GM18498 (cell line): ENCODE data around the gene SHC2.
"Not testable (repeated sequence)": the region's sequence is repeated elsewhere in the genome, so short reads cannot be mapped to it uniquely, and the experiment has no call there.

Experiments
- ATAC-seq: cut with Tn5 transposase; IDR thresholded peaks from one replicate; pipeline ENCODE4 v1.9.1; 2021; ENCODE audit warnings: mild to moderate bottlenecking, moderate library complexity; ENCODE audit not compliant: unreplicated experiment

SHC2 gene

DNA sequence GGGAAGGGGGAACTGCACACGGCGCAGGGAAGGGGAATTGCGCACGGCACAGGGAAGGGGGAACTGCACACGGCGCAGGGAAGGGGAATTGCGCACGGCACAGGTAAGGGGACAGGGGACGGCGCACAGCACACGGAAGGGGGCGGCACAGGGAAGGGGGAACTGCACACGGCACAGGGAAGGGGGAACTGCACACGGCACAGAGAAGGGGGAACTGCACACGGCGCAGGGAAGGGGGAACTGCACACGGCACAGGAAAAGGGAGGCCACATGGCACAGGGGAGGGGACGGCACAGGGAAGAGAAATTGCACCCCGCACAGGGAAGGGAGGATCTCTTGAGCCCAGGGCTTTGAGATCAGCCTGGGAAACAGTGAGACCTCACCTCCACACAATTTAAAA lies 33.2 kb downstream of the SHC2 start:
- not testable (repeated sequence) for ATAC-seq

DNA sequence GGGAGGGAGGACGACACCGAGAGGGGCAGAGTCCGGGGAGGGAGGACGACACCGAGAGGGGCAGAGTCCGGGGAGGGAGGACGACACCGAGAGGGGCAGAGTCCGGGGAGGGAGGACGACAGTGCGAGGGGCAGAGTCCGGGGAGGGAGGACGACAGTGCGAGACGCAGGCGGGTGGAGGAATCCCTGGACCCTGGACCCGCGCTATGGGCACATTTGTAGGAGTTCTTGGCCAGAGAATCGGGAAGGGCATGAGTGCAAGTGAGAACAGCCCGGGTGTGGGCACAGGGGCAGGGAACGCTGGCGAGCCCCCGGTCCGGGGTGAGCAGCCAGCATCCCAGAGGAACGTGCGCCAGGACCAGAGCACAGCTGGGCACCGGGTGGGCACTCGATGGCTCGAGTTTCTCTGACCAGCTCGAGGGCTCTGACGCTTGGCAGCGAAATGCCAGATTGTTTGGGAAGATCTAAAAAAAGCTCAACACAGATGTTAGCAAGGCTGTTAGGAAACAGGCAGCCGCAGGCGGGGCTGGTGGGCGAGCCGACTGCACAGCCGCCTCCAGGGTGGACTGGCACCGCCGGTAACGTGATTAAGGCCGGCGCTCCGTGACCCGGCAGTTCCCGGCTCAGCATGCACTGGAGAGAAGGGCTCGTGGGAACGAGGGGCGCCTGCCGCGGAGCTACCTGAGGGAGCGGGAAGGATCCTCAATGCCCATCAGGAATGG lies 33.9 kb downstream of the SHC2 start:
- no peak for ATAC-seq

- no peak for ATAC-seq
These were observed 35.8 kb downstream of the SHC2 start for GRCh38 chr19:425056-425455.

GRCh38 chr19:424546-424945 lies 36.3 kb downstream of the SHC2 start:
- ATAC-seq, result no peak

GRCh38 chr19:423691-424466 lies 37.0 kb downstream of the SHC2 start:
- no peak for ATAC-seq

- ATAC-seq, result not testable (repeated sequence)
These were observed 38.0 kb downstream of the SHC2 start for GRCh38 chr19:422917-423226.

DNA sequence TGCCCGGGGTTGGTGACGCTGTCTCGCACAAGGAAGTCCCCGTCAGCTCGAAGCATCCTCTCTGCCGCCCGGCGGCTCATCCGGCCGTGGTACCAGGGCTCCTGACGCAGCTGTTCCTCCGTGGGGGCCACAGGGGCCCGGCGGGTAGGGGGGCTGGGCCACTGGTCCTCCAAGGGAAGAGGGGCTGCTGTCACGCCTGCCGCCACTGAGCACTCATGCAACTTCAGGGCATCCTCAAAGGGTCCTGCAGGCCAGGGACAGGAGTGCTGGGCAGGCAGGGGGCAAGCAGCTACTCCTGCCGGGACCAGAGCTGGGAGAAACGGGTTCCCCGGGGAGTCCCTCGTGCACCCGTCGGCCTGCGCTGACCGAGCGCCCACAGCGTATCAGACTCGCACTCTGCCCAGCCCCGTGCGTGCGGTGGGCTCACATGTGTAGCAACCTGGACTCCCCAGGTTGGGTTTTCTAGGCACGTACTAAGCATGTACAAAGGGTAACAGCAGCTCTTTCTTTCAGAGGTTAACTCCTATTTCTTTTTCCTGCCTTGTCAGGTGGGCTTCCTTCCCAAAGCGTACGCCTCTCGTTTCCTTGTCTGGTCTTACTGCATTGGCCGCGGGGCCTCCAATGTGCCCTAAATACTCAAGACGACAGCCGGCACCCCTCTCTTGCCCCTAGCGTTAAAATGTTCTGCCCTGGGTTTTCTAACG lies 38.5 kb downstream of the SHC2 start:
- ATAC-seq, result no peak

- no peak for ATAC-seq
These were observed 40.9 kb downstream of the SHC2 start for GRCh38 chr19:419721-420515.

GRCh38 chr19:418761-419671 lies 41.8 kb downstream of the SHC2 start:
- no peak for ATAC-seq

- ATAC-seq, result no peak
These were observed 44.4 kb downstream of the SHC2 start for GRCh38 chr19:416416-416815.

- ATAC-seq, result no peak
These were observed 45.5 kb downstream of the SHC2 start for GRCh38 chr19:415292-415691.

DNA sequence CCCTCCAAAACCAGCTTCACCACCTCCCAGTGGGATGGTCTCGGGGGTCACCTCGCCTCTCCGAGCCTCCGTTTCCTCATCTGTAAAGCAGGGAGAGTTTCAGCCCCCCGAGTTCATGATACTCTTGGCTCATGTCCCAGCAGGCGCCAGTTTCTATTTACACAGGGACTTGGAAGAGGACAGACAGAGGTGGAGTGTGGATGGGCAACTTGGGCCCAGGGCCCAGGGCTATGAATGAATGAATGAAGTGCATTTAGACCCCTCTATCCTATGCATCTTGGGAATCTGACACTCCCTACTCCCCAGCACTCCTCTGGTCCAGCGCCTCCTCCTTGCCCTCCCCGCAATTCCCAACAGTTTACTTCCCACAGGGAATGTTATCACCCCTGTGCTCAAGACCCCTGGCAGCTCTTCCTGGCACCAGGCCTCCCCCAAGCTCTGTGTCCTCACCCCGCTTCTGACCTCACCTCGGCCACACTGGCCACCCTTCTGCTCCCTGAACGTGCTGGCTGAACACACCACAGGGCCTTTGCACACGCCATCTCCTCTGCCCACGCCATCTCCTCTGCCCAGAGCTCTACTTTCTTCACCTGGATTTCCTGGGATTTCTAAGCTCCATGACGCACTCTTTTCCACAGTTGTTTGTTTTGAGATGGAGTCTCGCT lies 46.9 kb downstream of the SHC2 start:
- ATAC-seq, result no peak

DNA sequence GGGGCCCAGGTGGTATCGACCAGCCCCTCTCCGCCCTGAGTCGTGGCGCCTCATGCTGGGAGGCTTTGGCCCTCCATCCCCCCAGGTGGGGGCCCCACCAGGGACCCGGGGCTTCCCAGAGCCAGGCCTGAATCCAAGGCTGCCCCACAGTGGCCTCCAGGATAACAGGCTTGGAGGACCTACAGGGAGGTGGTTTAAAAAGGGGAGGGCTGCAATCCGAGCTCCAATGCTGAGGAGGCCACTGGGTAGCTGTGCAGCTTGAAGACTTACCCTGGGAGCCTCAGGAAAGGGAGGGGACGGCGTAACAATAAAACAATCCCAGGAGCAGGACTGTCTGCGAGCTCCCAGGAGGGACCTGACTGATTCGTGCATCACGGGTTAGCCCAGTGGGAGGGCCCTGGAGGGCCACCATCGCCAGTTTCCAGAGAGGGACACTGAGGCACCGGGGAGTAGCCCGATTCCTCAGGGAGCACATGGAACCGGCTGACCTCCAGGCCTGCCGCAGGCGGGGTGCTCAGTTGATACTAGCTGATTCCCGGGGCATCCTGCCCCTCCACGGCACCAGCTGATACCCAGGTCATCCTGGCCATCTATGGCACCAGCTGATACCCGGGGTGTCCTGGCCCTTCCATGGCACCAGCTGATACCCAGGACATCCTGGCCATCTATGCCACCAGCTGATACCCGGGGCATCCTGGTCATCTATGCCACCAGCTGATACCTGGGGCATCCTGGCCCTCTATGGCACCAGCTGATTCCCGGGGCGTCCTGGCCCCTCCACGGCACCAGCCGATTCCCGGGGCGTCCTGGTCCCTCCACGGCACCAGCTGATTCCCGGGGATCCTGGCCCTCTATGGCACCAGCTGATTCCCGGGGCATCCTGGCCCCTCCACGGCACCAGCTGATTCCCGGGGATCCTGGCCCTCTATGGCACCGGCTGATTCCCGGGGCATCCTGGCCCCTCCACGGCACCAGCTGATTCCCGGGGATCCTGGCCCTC lies 48.2 kb downstream of the SHC2 start:
- ATAC-seq, result no peak

GRCh38 chr19:411723-412355 lies 49.0 kb downstream of the SHC2 start:
- no peak for ATAC-seq

DNA sequence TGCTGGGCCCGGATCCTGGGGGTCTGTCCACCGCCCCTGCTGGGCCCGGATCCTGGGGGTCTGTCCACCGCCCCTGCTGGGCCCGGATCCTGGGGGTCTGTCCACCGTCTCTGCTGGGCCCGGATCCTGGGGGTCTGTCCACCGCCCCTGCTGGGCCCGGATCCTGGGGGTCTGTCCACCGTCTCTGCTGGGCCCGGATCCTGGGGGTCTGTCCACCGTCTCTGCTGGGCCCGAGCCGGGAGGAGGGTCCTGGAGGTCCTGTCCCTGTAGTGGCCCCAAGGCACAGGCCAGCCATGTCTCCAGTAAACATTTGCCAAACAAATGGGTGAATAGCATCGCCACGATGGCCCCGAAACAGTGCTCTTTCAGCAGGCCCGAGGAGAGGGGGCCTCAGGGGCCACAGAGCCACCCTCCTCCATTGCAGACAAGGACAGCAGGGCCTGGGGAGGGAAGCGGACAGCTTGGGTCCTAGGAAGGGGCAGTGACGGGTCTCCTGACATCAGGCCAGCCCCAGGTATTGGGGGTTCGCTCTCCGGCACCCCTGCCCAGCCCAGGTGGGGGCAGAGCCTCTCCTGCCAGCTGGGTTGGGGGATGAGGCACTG lies 49.6 kb downstream of the SHC2 start:
- ATAC-seq, result not testable (repeated sequence)

GRCh38 chr19:410243-410781 lies 50.5 kb downstream of the SHC2 start:
- no peak for ATAC-seq

- no peak for ATAC-seq
These were observed 51.2 kb downstream of the SHC2 start for GRCh38 chr19:409516-410242.
